Naive thymus-derived CD4-positive, alpha-beta T cell (primary cell): Measurements from ENCODE around the gene SLC12A8. TPM values are rescaled to one million over a fixed set of nuclear protein-coding genes. Genes with fewer than 3 reads are reported as not detected.

Experiments used
- ATAC-seq: fragments of 150-1000 bp; cut with Tn5 transposase; 2 replicates; pipeline ENCODE4 v1.10.0; 2021; ENCODE audit warnings: mild to moderate bottlenecking, moderate library complexity
- CTCF ChIA-PET: fragments of 350-600 bp; sonication (Branson Sonifier 250); formaldehyde crosslinking; loops from one replicate; lab custom pipeline; 2021; ENCODE audit warnings: antibody characterized with exemption; lab: Charles Lee
- POLR2A ChIA-PET: fragments of 350-600 bp; sonication (Branson Sonifier 250); formaldehyde crosslinking; loops from one replicate; lab custom pipeline; 2021; ENCODE audit warnings: antibody characterized with exemption, inconsistent platforms; lab: Charles Lee
- DNase-seq, 9 donors: peaks; one replicate each; pipeline versions ENCODE4 v3.0.0 to v3.0.0-alpha.2; 2020 to 2022; ENCODE audit warnings: mixed read lengths in 1 of 9
- H3K27ac ChIP-seq: one replicate; pipeline ENCODE4 v1.7.0; 2013; ENCODE audit warnings: mild to moderate bottlenecking, low read depth, low read length, moderate library complexity
- H3K27me3 ChIP-seq, 2 donors: one replicate each; pipeline ENCODE4 v1.7.0; 2013; ENCODE audit warnings: low read length in 2 of 2, mild to moderate bottlenecking in 2 of 2, moderate library complexity in 2 of 2; ENCODE audit not compliant: control insufficient read depth in 2 of 2, insufficient read depth in 2 of 2
- H3K36me3 ChIP-seq, 3 experiments: 1 replicate in 2 of 3; 2 replicates in 1 of 3; pipeline ENCODE4 v1.7.0; 2013; ENCODE audit warnings: low read length in 3 of 3, mild to moderate bottlenecking in 3 of 3, moderate library complexity in 1 of 3; ENCODE audit not compliant: insufficient read depth in 3 of 3, control insufficient read depth in 2 of 3
- H3K4me1 ChIP-seq, 2 donors: one replicate each; pipeline ENCODE4 v1.7.0; 2013; ENCODE audit warnings: low read length in 2 of 2, mild to moderate bottlenecking in 2 of 2, moderate library complexity in 1 of 2; ENCODE audit not compliant: control insufficient read depth in 2 of 2, insufficient read depth in 2 of 2
- H3K4me3 ChIP-seq: 2 replicates; pipeline ENCODE4 v1.7.0; 2013; ENCODE audit warnings: mild to moderate bottlenecking, low read length
- H3K9me3 ChIP-seq, 3 experiments: 1 replicate in 2 of 3; 2 replicates in 1 of 3; pipeline ENCODE4 v1.7.0; 2013; ENCODE audit warnings: low read length in 3 of 3; ENCODE audit not compliant: control insufficient read depth in 2 of 3
- H3K27ac Mint-ChIP-seq, 9 donors: one replicate each; pipeline ENCODE4 v1.8.0; 2020 to 2022; ENCODE audit warnings: mixed read lengths in 9 of 9, mild to moderate bottlenecking in 8 of 9, moderate library complexity in 5 of 9, inconsistent platforms in 2 of 9
- H3K27me3 Mint-ChIP-seq, 5 donors: one replicate each; pipeline ENCODE4 v1.8.0; 2021 to 2022; ENCODE audit warnings: mixed read lengths in 5 of 5, mild to moderate bottlenecking in 1 of 5
- H3K36me3 Mint-ChIP-seq, 5 donors: one replicate each; pipeline ENCODE4 v1.8.0; 2020 to 2022; ENCODE audit warnings: mixed read lengths in 5 of 5, mild to moderate bottlenecking in 3 of 5, inconsistent platforms in 1 of 5
- H3K4me1 Mint-ChIP-seq, 7 donors: one replicate each; pipeline ENCODE4 v1.8.0; 2020 to 2022; ENCODE audit warnings: mixed read lengths in 7 of 7, mild to moderate bottlenecking in 3 of 7, inconsistent platforms in 1 of 7
- H3K4me3 Mint-ChIP-seq, 10 donors: one replicate each; pipeline ENCODE4 v1.8.0; 2020 to 2022; ENCODE audit warnings: mild to moderate bottlenecking in 10 of 10, mixed read lengths in 10 of 10, moderate library complexity in 6 of 10, inconsistent platforms in 2 of 10
- H3K9me3 Mint-ChIP-seq, 11 donors: one replicate each; pipeline ENCODE4 v1.8.0; 2020 to 2022; ENCODE audit warnings: mixed read lengths in 11 of 11, mild to moderate bottlenecking in 4 of 11, inconsistent platforms in 1 of 11, moderate library complexity in 1 of 11
- intact Hi-C, 2 donors: fragments of 100-400 bp; cut with micrococcal nuclease; formaldehyde crosslinking; loops; one replicate each; pipeline ENCODE4 v1.15.1; 2023
- polyA plus RNA-seq, 2 donors: library from polyadenylated mRNA; unstranded; fragments of 300-500 nt; fragmentation: Illumina TruSeq; gene quantifications; one replicate each; pipeline ENCODE4 v1.2.3, GENCODE V29; 2021
- total RNA-seq, 6 experiments: library from RNA in 5 of 6; stranded (reverse) in 5 of 6; gene quantifications; 1 replicate in 5 of 6; 2 replicates in 1 of 6; pipeline ENCODE4 v1.2.3 and lab custom pipeline; 2021 to 2026

SLC12A8 gene
- total and polyA plus RNA-seq, 7 experiments from 2014 or later = 0.12 to 1.1 (median 0.66) TPM; not detected in 1

- H3K4me3 Mint-ChIP-seq = peak overlapping the region in 1 of 10 donors; percentile 17
- peak; percentile 22 for ATAC-seq
- intact Hi-C loops = no loop called here
- Histone ChIP-seq H3K27ac (no peak overlapping the region), H3K9me3 (peaks cover 0 to 3% (median 0%) of the 10 kb centered on the region in 3 experiments), H3K36me3 (peaks cover 0 to 3% (median 0%) of the 10 kb centered on the region in 3 experiments), H3K4me3 (no peak overlapping the region), H3K27me3 (no peaks in the 10 kb centered on the region), H3K4me1 (peaks cover 0 to 3% of the 10 kb centered on the region in 2 donors)
- peaks cover 17 to 72% (median 40%) of the 10 kb centered on the region in 7 donors for H3K4me1 Mint-ChIP-seq
- peaks cover 0 to 2% (median 0%) of the 10 kb centered on the region in 5 donors for H3K27me3 Mint-ChIP-seq
- CTCF ChIA-PET = interaction anchor here (0.6 to 1.5 kb wide), 2 partner anchors 118 to 404 kb away, joined by 3 to 5 read pairs; no protein-coding TSS in a partner anchor
- no peak for DNase-seq
- H3K27ac Mint-ChIP-seq = peak overlapping the region in 3 of 9 donors; percentile 8 to 72 (median 15)
- POLR2A ChIA-PET = no interaction called here
- peaks cover 3 to 58% (median 18%) of the 10 kb centered on the region in 5 donors for H3K36me3 Mint-ChIP-seq
- peaks cover 0 to 16% (median 6%) of the 10 kb centered on the region in 11 donors for H3K9me3 Mint-ChIP-seq
These were observed 174.9 kb downstream of the SLC12A8 start for GRCh38 chr3:125037498-125038150.

- ATAC-seq (peak; percentile 29), DNase-seq (no peak)
- peaks cover 0 to 16% (median 6%) of the 10 kb centered on the region in 11 donors for H3K9me3 Mint-ChIP-seq
- no peak overlapping the region for H3K27ac ChIP-seq
- peaks cover 3 to 66% (median 17%) of the 10 kb centered on the region in 5 donors for H3K36me3 Mint-ChIP-seq
- peak overlapping the region in 1 of 10 donors; percentile 21 for H3K4me3 Mint-ChIP-seq
- H3K36me3 ChIP-seq = no peaks in the 10 kb centered on the region
- H3K4me1 Mint-ChIP-seq = peaks cover 20 to 74% (median 39%) of the 10 kb centered on the region in 7 donors
- ChIA-PET POLR2A (interaction anchor here (0.6 to 1.7 kb wide), 3 partner anchors 17 to 72 kb away, joined by 3 to 4 read pairs (median 3); no protein-coding TSS in a partner anchor), CTCF (no interaction called here)
- H3K4me1 ChIP-seq = peaks cover 3 to 4% of the 10 kb centered on the region in 2 donors
- H3K27me3 ChIP-seq = no peaks in the 10 kb centered on the region
- no peak overlapping the region for H3K4me3 ChIP-seq
- peaks cover 0 to 3% (median 0%) of the 10 kb centered on the region in 3 experiments for H3K9me3 ChIP-seq
- H3K27ac Mint-ChIP-seq = peak overlapping the region in 1 of 9 donors; percentile 4
- intact Hi-C loops = loop anchor here in 1 of 2 donors (1.0 kb wide), 1 partner anchor 17 kb away; no protein-coding TSS in a partner anchor
- peaks cover 0 to 2% (median 0%) of the 10 kb centered on the region in 5 donors for H3K27me3 Mint-ChIP-seq
These were observed 177.3 kb downstream of the SLC12A8 start for GRCh38 chr3:125035217-125035616.

- Mint-ChIP-seq H3K4me3 (no peak overlapping the region), H3K27me3 (no peaks in the 10 kb centered on the region), H3K27ac (peak overlapping the region in 1 of 9 donors; percentile 53), H3K36me3 (peaks cover 5 to 67% (median 26%) of the 10 kb centered on the region in 5 donors), H3K9me3 (peaks cover 0 to 16% (median 6%) of the 10 kb centered on the region in 11 donors), H3K4me1 (peaks cover 19 to 67% (median 30%) of the 10 kb centered on the region in 7 donors)
- Histone ChIP-seq H3K4me1 (peaks cover 3 to 4% of the 10 kb centered on the region in 2 donors), H3K27ac (no peak overlapping the region), H3K27me3 (no peaks in the 10 kb centered on the region), H3K36me3 (peaks cover 0 to 8% (median 5%) of the 10 kb centered on the region in 3 experiments), H3K4me3 (no peak overlapping the region), H3K9me3 (peaks cover 0 to 3% (median 0%) of the 10 kb centered on the region in 3 experiments)
- ChIA-PET POLR2A (no interaction called here), CTCF (no interaction called here)
- ATAC-seq (no peak), DNase-seq (no peak)
- intact Hi-C loops = no loop called here
These were observed 178.9 kb downstream of the SLC12A8 start for GRCh38 chr3:125033616-125034015.

DNA sequence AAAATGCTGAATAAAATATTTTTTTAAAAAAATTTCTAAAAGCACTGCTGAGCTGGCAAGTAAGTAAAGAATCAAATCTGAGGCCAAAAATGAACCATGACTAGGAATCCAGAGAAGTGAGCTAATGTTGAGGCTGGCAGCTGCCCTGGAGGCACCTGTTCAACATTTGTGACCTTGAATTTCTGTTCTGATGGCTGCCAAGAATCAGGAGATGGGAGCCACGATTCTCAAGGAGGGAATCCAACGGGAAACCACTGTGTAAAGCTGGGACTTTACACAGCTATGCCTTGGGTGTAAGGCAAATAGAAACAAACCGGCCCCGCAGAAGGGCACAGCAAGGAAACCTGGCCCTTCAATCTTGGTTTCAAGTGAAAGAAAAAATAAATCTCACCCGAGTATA lies 179.4 kb downstream of the SLC12A8 start:
- DNase-seq = no peak
- H3K4me1 Mint-ChIP-seq = peaks cover 24 to 67% (median 32%) of the 10 kb centered on the region in 7 donors
- peak overlapping the region in 1 of 9 donors; percentile 28 for H3K27ac Mint-ChIP-seq
- Histone ChIP-seq H3K9me3 (peaks cover 0 to 3% (median 0%) of the 10 kb centered on the region in 3 experiments), H3K4me1 (peaks cover 2 to 4% of the 10 kb centered on the region in 2 donors), H3K36me3 (peaks cover 3 to 12% (median 5%) of the 10 kb centered on the region in 3 experiments), H3K27ac (no peak overlapping the region), H3K4me3 (no peak overlapping the region), H3K27me3 (no peaks in the 10 kb centered on the region)
- ATAC-seq = no peak
- H3K9me3 Mint-ChIP-seq = peaks cover 0 to 16% (median 6%) of the 10 kb centered on the region in 11 donors
- H3K27me3 Mint-ChIP-seq = no peaks in the 10 kb centered on the region
- ChIA-PET POLR2A (no interaction called here), CTCF (no interaction called here)
- H3K36me3 Mint-ChIP-seq = peaks cover 9 to 68% (median 31%) of the 10 kb centered on the region in 5 donors
- no peak overlapping the region for H3K4me3 Mint-ChIP-seq
- intact Hi-C loops = no loop called here

DNA sequence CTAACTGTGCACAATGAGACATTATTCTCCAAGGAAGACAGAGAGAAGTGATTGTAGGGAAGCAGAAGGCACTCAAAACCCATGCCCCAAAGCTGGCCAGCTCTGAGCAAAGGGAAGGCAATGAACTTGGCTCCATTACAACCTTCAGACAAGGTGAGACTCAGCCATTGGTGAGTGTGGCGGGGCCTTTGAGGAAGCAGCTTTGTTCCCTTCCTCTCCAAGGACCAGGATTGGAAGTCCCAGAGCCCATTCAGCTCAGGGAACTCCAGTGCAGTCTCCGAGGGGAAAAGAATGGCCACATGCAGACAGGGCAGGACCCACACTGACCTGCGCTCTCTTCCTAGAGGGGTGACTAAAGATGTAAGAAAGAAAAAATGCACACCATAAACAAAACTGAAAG lies 179.9 kb downstream of the SLC12A8 start:
- no peak overlapping the region for H3K27ac ChIP-seq
- peaks cover 11 to 68% (median 35%) of the 10 kb centered on the region in 5 donors for H3K36me3 Mint-ChIP-seq
- CTCF ChIA-PET = no interaction called here
- no peak for DNase-seq
- H3K4me1 ChIP-seq = peaks cover 0 to 4% of the 10 kb centered on the region in 2 donors
- H3K27me3 ChIP-seq = no peaks in the 10 kb centered on the region
- H3K9me3 ChIP-seq = peaks cover 0 to 3% (median 0%) of the 10 kb centered on the region in 3 experiments
- peaks cover 3 to 15% (median 5%) of the 10 kb centered on the region in 3 experiments for H3K36me3 ChIP-seq
- H3K4me3 ChIP-seq = no peak overlapping the region
- H3K9me3 Mint-ChIP-seq = peaks cover 0 to 16% (median 6%) of the 10 kb centered on the region in 11 donors
- no peaks in the 10 kb centered on the region for H3K27me3 Mint-ChIP-seq
- peak overlapping the region in 2 of 9 donors; percentile 28 to 55 for H3K27ac Mint-ChIP-seq
- H3K4me3 Mint-ChIP-seq = peak overlapping the region in 1 of 10 donors; percentile 29
- intact Hi-C loops = no loop called here
- POLR2A ChIA-PET = no interaction called here
- ATAC-seq = no peak
- H3K4me1 Mint-ChIP-seq = peaks cover 27 to 67% (median 32%) of the 10 kb centered on the region in 7 donors
